GM12891 (cell line): Measurements from ENCODE around the gene TPD52L2.

Experiments
- POLR2A ChIP-seq: IDR thresholded peaks from 2 replicates; pipeline ENCODE4 v1.6.1; 2011; ENCODE audit warnings: low read depth, low read length, control low read depth
- POLR2AphosphoS5 ChIP-seq: IDR thresholded peaks from 2 replicates; pipeline ENCODE4 v1.6.1; 2011; ENCODE audit warnings: low read depth, low read length, control low read depth
- POU2F2 ChIP-seq: IDR thresholded peaks from 2 replicates; pipeline ENCODE4 v1.6.1; 2011; ENCODE audit warnings: low read depth, mild to moderate bottlenecking, control low read depth, low read length, moderate library complexity
- SPI1 ChIP-seq: IDR thresholded peaks from 2 replicates; pipeline ENCODE4 v1.6.1; 2011; ENCODE audit warnings: low read depth, low read length, control low read depth
- TAF1 ChIP-seq: IDR thresholded peaks from 2 replicates; pipeline ENCODE4 v1.6.1; 2011; ENCODE audit warnings: low read depth, low read length, control low read depth

DNA sequence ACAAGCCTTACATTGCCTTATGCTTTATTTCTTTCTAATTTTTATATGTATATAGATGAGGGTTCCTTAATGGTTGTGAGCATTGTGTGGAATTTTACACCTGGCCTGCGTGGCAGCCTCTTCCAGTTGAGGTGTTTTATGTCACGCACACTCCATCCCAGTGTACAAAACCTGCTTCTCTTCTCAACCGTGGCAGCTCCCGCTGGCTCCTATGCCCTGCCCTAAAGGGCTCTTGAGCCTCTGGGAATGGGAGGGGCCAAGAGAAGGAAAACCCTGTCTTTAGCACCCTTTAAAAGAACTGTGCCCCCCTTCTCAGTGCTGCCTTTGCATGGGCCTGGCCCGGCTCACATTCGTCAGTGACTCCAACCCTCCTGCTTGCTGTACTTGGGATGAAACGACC, 25.5 kb downstream of the TPD52L2 start:
- TF ChIP-seq POLR2AphosphoS5, result no peak
- TF ChIP-seq POLR2A, result no peak
- TF ChIP-seq TAF1, result no peak
- no peak for TF ChIP-seq POU2F2
- TF ChIP-seq SPI1, result no peak
